GM12872 (cell line): ENCODE measurements around the gene AREG.

ENCODE experiments used
- TF ChIP-seq, protein P1 (sequence below): IDR thresholded peaks from 3 replicates; pipeline ENCODE4 v1.5.1; 2011; ENCODE audit warnings: low read depth, mild to moderate bottlenecking, low read length, moderate library complexity; ENCODE audit not compliant: insufficient read depth

AREG gene

DNA sequence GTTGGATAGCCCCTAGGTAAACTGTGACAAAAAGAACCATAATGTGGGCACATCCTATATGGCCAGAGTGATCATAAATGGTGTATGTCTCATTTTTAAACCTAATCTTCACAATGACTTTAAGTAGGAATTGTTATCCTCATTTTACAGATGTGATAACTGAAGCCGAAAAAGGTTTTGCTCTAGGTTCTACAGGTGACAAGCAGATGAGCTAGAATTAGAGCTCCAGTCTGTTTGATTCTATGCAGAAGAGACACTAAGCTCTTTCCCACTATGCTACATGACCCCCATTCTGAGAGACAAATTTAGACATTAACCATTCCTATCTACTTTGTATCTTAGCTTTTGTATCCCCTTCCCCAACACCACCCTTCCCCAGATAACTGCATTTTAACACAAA, 2.0 kb downstream of the AREG start:
- TF ChIP-seq, protein P1, sequence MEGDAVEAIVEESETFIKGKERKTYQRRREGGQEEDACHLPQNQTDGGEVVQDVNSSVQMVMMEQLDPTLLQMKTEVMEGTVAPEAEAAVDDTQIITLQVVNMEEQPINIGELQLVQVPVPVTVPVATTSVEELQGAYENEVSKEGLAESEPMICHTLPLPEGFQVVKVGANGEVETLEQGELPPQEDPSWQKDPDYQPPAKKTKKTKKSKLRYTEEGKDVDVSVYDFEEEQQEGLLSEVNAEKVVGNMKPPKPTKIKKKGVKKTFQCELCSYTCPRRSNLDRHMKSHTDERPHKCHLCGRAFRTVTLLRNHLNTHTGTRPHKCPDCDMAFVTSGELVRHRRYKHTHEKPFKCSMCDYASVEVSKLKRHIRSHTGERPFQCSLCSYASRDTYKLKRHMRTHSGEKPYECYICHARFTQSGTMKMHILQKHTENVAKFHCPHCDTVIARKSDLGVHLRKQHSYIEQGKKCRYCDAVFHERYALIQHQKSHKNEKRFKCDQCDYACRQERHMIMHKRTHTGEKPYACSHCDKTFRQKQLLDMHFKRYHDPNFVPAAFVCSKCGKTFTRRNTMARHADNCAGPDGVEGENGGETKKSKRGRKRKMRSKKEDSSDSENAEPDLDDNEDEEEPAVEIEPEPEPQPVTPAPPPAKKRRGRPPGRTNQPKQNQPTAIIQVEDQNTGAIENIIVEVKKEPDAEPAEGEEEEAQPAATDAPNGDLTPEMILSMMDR: no peak

DNA sequence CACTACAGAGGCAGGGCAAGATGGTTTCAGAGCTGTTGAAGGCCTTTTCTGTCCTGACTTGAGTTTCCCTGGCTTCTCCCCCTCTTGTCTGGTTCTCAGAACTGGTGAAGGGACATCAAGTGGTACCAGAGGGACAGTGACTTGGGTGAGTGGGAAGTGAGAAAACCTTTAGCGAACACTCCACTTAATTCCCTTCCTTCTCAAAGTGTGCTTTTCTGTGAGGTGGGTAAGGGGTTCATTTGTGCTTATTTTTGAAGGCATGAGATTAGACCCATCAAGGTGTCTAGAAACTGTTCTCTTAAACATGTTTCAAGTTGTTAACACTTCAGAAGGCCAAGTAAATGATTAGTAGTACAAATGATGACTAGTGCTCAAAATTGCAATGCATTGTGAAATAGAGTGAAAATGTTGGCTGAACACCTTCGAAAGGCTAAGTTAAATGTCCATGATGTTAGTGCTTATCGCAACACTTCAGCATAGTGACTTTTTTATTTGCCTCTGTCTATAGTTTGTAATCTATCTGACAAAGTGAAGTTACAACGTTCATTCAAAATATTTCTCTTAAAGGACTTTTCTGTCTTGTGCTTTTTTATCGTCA, 2.8 kb downstream of the AREG start:
- TF ChIP-seq, protein P1: no peak

DNA sequence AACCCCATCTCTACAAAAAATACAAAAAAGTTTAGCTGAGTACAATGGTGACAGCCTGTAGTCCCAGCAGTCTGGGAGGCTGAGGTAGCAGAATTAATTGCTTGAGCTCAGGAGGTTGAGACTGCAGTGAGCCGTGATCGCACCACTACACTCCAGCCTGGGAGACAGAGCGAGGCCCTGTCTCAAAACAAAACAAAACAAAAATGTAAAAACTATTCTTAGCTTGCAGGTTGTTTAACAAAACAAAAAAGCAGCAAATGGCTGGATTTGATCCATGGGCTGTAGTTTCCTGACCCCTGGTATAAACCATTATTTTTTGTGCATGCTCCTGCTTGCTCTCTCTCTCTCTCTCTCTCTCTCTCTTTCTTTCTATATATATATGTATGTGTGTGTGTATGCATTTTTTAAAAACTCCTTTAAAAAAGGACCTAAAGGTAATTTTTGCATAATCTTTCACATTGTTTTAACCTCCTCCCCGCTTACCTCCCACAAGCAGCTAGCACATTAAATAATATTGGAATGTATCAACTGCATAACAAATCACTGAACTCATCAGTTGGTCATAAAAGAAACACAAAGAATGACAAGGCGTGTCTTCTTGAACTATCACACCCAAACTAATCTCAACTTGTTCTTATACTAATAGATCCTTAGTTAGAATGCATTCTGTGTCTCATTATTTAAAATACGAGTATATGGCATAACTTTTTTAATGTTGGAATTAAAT, 4.8 kb downstream of the AREG start:
- TF ChIP-seq, protein P1: no peak

GRCh38 chr4:74450298-74450683, 5.4 kb downstream of the AREG start:
- TF ChIP-seq, protein P1: no peak

GRCh38 chr4:74451214-74451661, 6.3 kb downstream of the AREG start:
- TF ChIP-seq, protein P1: no peak

DNA sequence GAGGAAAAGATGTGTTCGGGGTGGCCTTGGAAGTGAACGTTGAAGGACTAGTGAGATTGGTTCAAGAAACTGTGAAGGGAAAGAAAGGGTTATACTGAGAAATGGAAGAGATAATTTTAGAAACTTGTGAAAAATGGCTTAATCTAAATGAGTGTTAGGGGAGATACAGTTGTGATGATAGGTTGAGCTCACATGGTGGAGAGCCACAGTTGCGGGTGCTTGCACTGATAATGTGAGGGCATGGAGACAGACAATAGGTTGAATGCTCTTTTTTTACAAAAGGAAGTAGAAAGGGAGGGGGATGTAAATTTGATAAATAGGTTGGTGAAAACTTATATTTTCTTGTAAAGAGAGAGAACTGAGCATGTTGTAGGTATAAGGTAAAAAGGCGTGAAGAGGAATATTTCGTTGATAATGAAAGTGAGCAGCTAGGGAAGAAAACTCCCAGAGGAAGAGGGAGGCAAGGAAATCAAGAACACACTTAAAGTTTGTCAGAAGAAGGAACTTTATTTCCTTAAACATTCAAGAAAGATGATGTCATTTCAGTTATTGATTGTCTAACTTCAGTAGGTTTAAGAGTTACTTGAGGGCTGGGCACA, 8.2 kb downstream of the AREG start:
- TF ChIP-seq, protein P1: no peak

GRCh38 chr4:74453829-74454742, 9.2 kb downstream of the AREG start:
- TF ChIP-seq, protein P1: no peak
